NCI-H510A treated with DMSO at 0.1 percent for 48 hours (cell line): Measurements from ENCODE around the gene EFNA1.
A peak's percentile ranks its signal among the peaks of the same experiment; 100 is the strongest.
"Not testable (repeated sequence)": the region's sequence is repeated elsewhere in the genome, so short reads cannot be mapped to it uniquely, and the experiment has no call there.

Experiments used
- DNase-seq: peaks from one replicate; lab custom pipeline; 2025; lab: John Stamatoyannopoulos, UW

Gene EFNA1

GRCh38 chr1:155092641-155093040, 35.0 kb upstream of the EFNA1 start:
- DNase-seq: no peak

- peak; percentile 60 for DNase-seq
Measured at GRCh38 chr1:155093911-155094621, 33.6 kb upstream of the EFNA1 start.

GRCh38 chr1:155094622-155094948, 33.1 kb upstream of the EFNA1 start:
- no peak for DNase-seq

GRCh38 chr1:155099331-155099730, 28.3 kb upstream of the EFNA1 start:
- DNase-seq: no peak

GRCh38 chr1:155103325-155103724, 24.4 kb upstream of the EFNA1 start:
- DNase-seq: no peak

GRCh38 chr1:155104605-155105534, 22.8 kb upstream of the EFNA1 start:
- DNase-seq: no peak

GRCh38 chr1:155105604-155106011, 22.1 kb upstream of the EFNA1 start:
- no peak for DNase-seq

GRCh38 chr1:155106862-155107261, 20.8 kb upstream of the EFNA1 start:
- peak; percentile 57 for DNase-seq

GRCh38 chr1:155107309-155108264, 20.1 kb upstream of the EFNA1 start:
- no peak for DNase-seq

GRCh38 chr1:155108296-155108695, 19.4 kb upstream of the EFNA1 start:
- no peak for DNase-seq

GRCh38 chr1:155110381-155110780, 17.3 kb upstream of the EFNA1 start:
- DNase-seq: no peak

- DNase-seq: no peak
Measured at GRCh38 chr1:155110826-155111225, 16.9 kb upstream of the EFNA1 start.

- no peak for DNase-seq
Measured at GRCh38 chr1:155113450-155113980, 14.2 kb upstream of the EFNA1 start.

GRCh38 chr1:155116113-155116764, 11.4 kb upstream of the EFNA1 start:
- no peak for DNase-seq

- peak; percentile 63 for DNase-seq
Measured at GRCh38 chr1:155117610-155118009, 10.1 kb upstream of the EFNA1 start.

- DNase-seq: not testable (repeated sequence)
Measured at GRCh38 chr1:155118090-155118489, 9.6 kb upstream of the EFNA1 start.

GRCh38 chr1:155120253-155120652, 7.4 kb upstream of the EFNA1 start:
- DNase-seq: no peak

- no peak for DNase-seq
Measured at GRCh38 chr1:155121249-155121648, 6.4 kb upstream of the EFNA1 start.

GRCh38 chr1:155122308-155122707, 5.4 kb upstream of the EFNA1 start:
- DNase-seq: no peak

GRCh38 chr1:155123801-155124200, 3.9 kb upstream of the EFNA1 start:
- DNase-seq: no peak
